Heart right ventricle (tissue), 16 donors: ENCODE data around the gene IPCEF1. TPM values are rescaled to one million over a fixed set of nuclear protein-coding genes. Genes with fewer than 3 reads are reported as not detected.

Experiments
- ATAC-seq, 8 donors: fragments of 200-7000 bp; cut with Tn5 transposase; one replicate each; pipeline ENCODE4 v1.9.1; 2020; ENCODE audit warnings: mild to moderate bottlenecking in 8 of 8, moderate library complexity in 8 of 8, moderate number of reproducible peaks in 1 of 8
- DNase-seq, 2 donors: peaks; one replicate each; pipeline ENCODE4 v3.0.0-alpha.2; 2020
- H3K27ac ChIP-seq, 10 donors: fragments of 200-600 bp; sonication (generic) in 2 of 10; one replicate each; pipeline versions ENCODE4 v1.5.0 to v1.8.0; 2020 to 2022; ENCODE audit warnings: mild to moderate bottlenecking in 3 of 10
- H3K27me3 ChIP-seq, 7 donors: fragments of 200-600 bp; one replicate each; pipeline ENCODE4 v1.8.0; 2021 to 2022; ENCODE audit warnings: mild to moderate bottlenecking in 2 of 7
- H3K36me3 ChIP-seq, 9 donors: fragments of 200-600 bp; sonication (generic) in 1 of 9; one replicate each; pipeline versions ENCODE4 v1.5.0 to v1.8.0; 2020 to 2022; ENCODE audit warnings: mild to moderate bottlenecking in 2 of 9
- H3K4me1 ChIP-seq, 9 donors: fragments of 200-600 bp; sonication (generic) in 1 of 9; one replicate each; pipeline versions ENCODE4 v1.5.0 to v1.8.0; 2020 to 2022; ENCODE audit warnings: mild to moderate bottlenecking in 4 of 9
- H3K4me3 ChIP-seq, 10 donors: fragments of 200-600 bp; sonication (generic) in 2 of 10; one replicate each; pipeline versions ENCODE4 v1.5.0 to v1.8.0; 2020 to 2022; ENCODE audit warnings: mild to moderate bottlenecking in 7 of 10, moderate library complexity in 2 of 10
- H3K9me3 ChIP-seq, 11 donors: fragments of 200-600 bp in 10 of 11; sonication (generic) in 2 of 11; one replicate each; pipeline versions ENCODE4 v1.5.0 to v1.8.0; 2013 to 2022; ENCODE audit warnings: mild to moderate bottlenecking in 2 of 11, control low read depth in 1 of 11, moderate library complexity in 1 of 11
- WGBS, 2 donors: extraction: QIAGEN DNeasy Blood & Tissue Kit; methylation state at CpG; one replicate each; pipeline ENCODE4 v1.1.7; 2013; ENCODE audit warnings: inconsistent platforms in 1 of 2; 5-methylcytosine and 5-hydroxymethylcytosine counted together
- intact Hi-C, 10 donors: fragments of 100-400 bp; cut with DNase I; formaldehyde crosslinking; loops; one replicate each; pipeline versions ENCODE4 v1.11.1 to v1.14.2; 2022
- polyA plus RNA-seq, 2 donors: library from polyadenylated mRNA; stranded (reverse); fragments of 200-250 nt; gene quantifications; one replicate each; pipeline ENCODE4 v1.2.3, GENCODE V29; 2013
- total RNA-seq, 10 donors: library from RNA; stranded (reverse); fragmentation: NEBNext Ultra II Directional in 3 of 10; extraction: Animal tissue kit (Norgen Biotek cat#: 25700) in 3 of 10; gene quantifications; one replicate each; pipeline versions ENCODE4 v1.2.1 to v1.2.4, GENCODE V29; 2021 to 2023
- TF ChIP-seq, protein P1 (sequence below), 9 donors: fragments of 200-600 bp; sonication (generic) in 2 of 9; IDR thresholded peaks; one replicate each; pipeline versions ENCODE4 v1.5.0 to v1.8.0; 2021 to 2022; ENCODE audit warnings: antibody characterized with exemption in 9 of 9, mild to moderate bottlenecking in 5 of 9, moderate library complexity in 1 of 9
- donor health status: Arrhythmogenic right ventricular cardiomyopathy.
- donor health status: ischemic (EF 13 %, LVEDD 7.1; RV severe dilation, severe dysfunction).
- donor health status: healthy with polysubstance abuse.
- donor health status: DM: no; HTN: yes; CAD: no.
- donor health status: DM: no; HTN: no; CAD: no.
- donor health status: ischemic (EF 25% LVEDD 6.9; RV normal size, moderate dysfunction).
- donor health status: ischemic (EF 25% LVEDD 5.7; RV mildly dilated, moderate dysfunction).
- donor health status: healthy.
- donor health status: DM: yes; HTN: yes; CAD: no.
- donor health status: Ischemic cardiomyopathy.
- donor health status: ischemic (EF 35%, LVEDD 5.7; RV mildly dilated, moderate dysfunction).
- donor health status: nonischemic (EF 11% LVEDD 7.7; RV severe dilation, severe dysfunction).
- donor health status: DM: yes; HTN: yes; CAD: no.
- donor health status: PGD.
- donor health status: ischemic (EF 29% LVEDD 5.4; RV normal size, mild dysfunction).
- donor health status: nonischemic (EF 23%, LVEDD 6.1; RV moderate dilation, normal function).

Gene IPCEF1
- total and polyA plus RNA-seq, 12 donors = 0.06 to 5.0 (median 1.4) TPM

GRCh38 chr6:154319231-154319858 lies 37.3 kb downstream of the IPCEF1 start:
- no peaks in the 10 kb centered on the region for H3K9me3 ChIP-seq
- H3K4me1 ChIP-seq = peaks cover 0 to 6% (median 0%) of the 10 kb centered on the region in 9 donors
- H3K27ac ChIP-seq = no peak overlapping the region
- ATAC-seq (no peak), DNase-seq (no peak)
- intact Hi-C loops = no loop called here
- H3K36me3 ChIP-seq = no peaks in the 10 kb centered on the region
- WGBS, 2 donors = 52 to 57% methylated on average over 8 of the region's 8 CpGs
- H3K27me3 ChIP-seq = no peaks in the 10 kb centered on the region
- no peak overlapping the region for H3K4me3 ChIP-seq
- TF ChIP-seq, protein P1, sequence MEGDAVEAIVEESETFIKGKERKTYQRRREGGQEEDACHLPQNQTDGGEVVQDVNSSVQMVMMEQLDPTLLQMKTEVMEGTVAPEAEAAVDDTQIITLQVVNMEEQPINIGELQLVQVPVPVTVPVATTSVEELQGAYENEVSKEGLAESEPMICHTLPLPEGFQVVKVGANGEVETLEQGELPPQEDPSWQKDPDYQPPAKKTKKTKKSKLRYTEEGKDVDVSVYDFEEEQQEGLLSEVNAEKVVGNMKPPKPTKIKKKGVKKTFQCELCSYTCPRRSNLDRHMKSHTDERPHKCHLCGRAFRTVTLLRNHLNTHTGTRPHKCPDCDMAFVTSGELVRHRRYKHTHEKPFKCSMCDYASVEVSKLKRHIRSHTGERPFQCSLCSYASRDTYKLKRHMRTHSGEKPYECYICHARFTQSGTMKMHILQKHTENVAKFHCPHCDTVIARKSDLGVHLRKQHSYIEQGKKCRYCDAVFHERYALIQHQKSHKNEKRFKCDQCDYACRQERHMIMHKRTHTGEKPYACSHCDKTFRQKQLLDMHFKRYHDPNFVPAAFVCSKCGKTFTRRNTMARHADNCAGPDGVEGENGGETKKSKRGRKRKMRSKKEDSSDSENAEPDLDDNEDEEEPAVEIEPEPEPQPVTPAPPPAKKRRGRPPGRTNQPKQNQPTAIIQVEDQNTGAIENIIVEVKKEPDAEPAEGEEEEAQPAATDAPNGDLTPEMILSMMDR (IDR thresholded peaks at IDR 0.05) = no peak

DNA sequence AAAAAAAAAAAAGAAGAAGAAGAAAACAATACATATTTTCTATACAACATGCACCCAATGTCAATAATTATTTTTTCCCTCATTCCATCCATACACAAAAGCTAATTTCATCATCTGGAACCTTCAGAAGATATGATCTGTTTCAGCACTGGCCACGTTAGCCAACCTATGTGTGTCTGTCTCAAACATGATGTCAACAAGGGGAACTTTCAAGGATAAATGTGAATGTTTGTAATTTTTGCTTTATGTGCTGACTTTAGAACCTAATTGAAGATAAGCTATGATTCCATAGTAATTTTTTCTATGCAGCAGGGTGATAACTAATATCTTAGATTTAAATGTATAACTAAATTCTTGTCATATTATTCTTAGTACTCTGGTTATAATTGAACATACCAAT lies 37.9 kb downstream of the IPCEF1 start:
- no peak for DNase-seq
- H3K4me1 ChIP-seq = peaks cover 0 to 6% (median 0%) of the 10 kb centered on the region in 9 donors
- no peaks in the 10 kb centered on the region for H3K27me3 ChIP-seq
- H3K36me3 ChIP-seq = no peaks in the 10 kb centered on the region
- H3K27ac ChIP-seq = no peak overlapping the region
- ATAC-seq = no peak
- H3K9me3 ChIP-seq = no peaks in the 10 kb centered on the region
- TF ChIP-seq, protein P1 (IDR thresholded peaks at IDR 0.05) = no peak
- WGBS, 2 donors = 86 to 92% methylated on average over 1 of the region's 1 CpG
- H3K4me3 ChIP-seq = no peak overlapping the region
- intact Hi-C loops = no loop called here

- Histone ChIP-seq H3K4me1 (peaks cover 0 to 6% (median 0%) of the 10 kb centered on the region in 9 donors), H3K9me3 (no peaks in the 10 kb centered on the region), H3K36me3 (no peaks in the 10 kb centered on the region), H3K27ac (no peak overlapping the region), H3K4me3 (no peak overlapping the region), H3K27me3 (no peaks in the 10 kb centered on the region)
- ATAC-seq = no peak
- intact Hi-C loops = no loop called here
- 97 to 100% methylated on average over 1 of the region's 1 CpG for WGBS, 2 donors
- no peak for DNase-seq
- TF ChIP-seq, protein P1 (IDR thresholded peaks at IDR 0.05) = no peak
Observed at GRCh38 chr6:154316131-154316530, 40.5 kb downstream of the IPCEF1 start.

DNA sequence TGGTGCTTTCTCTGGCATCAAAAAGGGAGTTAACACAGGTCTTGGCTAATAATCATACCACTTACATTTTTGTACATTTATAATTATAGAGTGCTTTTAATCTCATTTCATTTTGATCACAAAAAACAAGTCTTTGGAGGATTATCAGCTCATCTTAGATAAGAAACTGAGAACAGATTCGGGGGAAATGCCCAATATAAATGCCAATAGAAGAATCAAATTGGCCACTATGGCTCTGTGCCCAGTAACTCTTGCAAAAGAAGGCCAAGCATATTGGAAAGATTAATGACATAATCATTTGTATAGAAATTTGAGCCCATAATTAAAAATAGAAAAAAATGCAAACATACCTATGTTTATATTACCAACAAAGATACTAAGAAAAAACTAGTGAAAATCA lies 42.5 kb downstream of the IPCEF1 start:
- Histone ChIP-seq H3K27ac (no peak overlapping the region), H3K9me3 (peaks cover 0 to 7% (median 0%) of the 10 kb centered on the region in 11 donors), H3K4me1 (peaks cover 0 to under 1% (median 0%) of the 10 kb centered on the region in 9 donors), H3K36me3 (no peaks in the 10 kb centered on the region), H3K4me3 (no peak overlapping the region), H3K27me3 (no peaks in the 10 kb centered on the region)
- WGBS, 2 donors = 68 to 71% methylated on average over 1 of the region's 1 CpG
- ATAC-seq (no peak), DNase-seq (no peak)
- intact Hi-C loops = no loop called here
- TF ChIP-seq, protein P1 (IDR thresholded peaks at IDR 0.05) = no peak
